ENCODE results near the gene C20orf144.

Gene C20orf144

DNA sequence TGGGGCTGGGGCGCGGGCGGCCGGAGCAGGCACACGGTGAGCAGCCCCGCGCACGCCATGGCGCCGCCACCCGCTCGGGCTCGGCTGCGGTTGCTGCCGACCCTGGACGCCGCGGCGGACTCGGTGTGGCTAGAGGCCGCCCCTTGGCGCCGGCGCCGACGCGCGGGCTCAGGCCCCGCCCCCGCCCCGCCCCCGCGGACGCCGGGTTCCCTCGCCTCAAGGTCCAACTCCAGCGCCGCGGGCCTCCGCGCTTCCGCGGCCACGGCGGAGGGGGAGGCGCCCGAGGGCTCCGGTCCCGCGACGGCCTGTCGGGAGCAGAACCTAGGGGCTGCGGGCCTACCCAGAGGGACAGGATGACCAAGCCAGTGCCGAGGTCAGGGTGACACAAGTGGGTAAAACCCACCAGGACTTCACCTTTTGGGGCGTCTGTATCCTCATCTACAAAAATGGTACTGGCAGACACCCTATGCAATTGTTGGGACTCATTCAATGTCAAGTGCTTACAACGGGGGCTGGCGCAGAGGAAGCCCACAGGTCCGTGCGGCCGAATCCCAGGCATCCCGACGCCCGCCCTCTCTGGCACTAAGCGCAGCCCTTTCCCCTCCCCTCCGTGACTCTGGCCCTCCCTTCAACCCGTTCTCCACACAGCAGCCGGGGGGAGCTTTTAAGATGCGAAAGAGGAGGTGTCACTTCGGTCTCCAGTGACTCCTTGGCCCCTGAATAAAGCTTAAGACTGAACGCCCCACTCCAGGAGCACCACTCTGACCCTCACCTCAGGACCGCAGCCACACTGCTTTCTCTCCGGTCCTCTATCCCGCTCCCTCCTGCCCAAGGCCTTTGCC lies 12.4 kb downstream of the C20orf144 start, which contains the start of gene NECAB3:
TSS of gene NECAB3 (minus strand) at position 135 of the 842 bp plus-strand sequence. CDS start at position 59, 76 bp downstream.
- H3K9me3 ChIP-seq (ENCODE audit: low read length) = no peaks in the 10 kb centered on the region
- H3K27me3 ChIP-seq (ENCODE audit: control insufficient read depth in 1 of 2, insufficient read depth in 2 of 2, low read length in 2 of 2) = no peaks in the 10 kb centered on the region
- peaks cover 30% of the 10 kb centered on the region for H3K4me1 ChIP-seq (ENCODE audit: insufficient read depth, low read length)
- peak within 1 kb of the TSS; percentile 98 for H3K27ac ChIP-seq (ENCODE audit: low read depth, low read length)
- H3K9ac ChIP-seq (ENCODE audit: low read length) = peak within 1 kb of the TSS; percentile 84
- H3K4me3 ChIP-seq (ENCODE audit: low read depth in 1 of 2, low read length in 2 of 2) = peak within 1 kb of the TSS; percentile 79 to 91
- peaks cover 14% of the 10 kb centered on the region for H3K36me3 ChIP-seq (ENCODE audit: insufficient read depth, low read length)

GRCh38 chr20:33675136-33675959 lies 13.2 kb downstream of the C20orf144 start:
- Histone ChIP-seq H3K36me3 (ENCODE audit: insufficient read depth, low read length) (peaks cover 9% of the 10 kb centered on the region), H3K27me3 (ENCODE audit: control insufficient read depth in 1 of 2, insufficient read depth in 2 of 2, low read length in 2 of 2) (no peaks in the 10 kb centered on the region), H3K4me1 (ENCODE audit: insufficient read depth, low read length) (peaks cover 30% of the 10 kb centered on the region), H3K9me3 (ENCODE audit: low read length) (no peaks in the 10 kb centered on the region), H3K27ac (ENCODE audit: low read depth, low read length) (peak overlapping the region; percentile 98), H3K9ac (ENCODE audit: low read length) (peak overlapping the region; percentile 73), H3K4me3 (ENCODE audit: low read depth in 1 of 2, low read length in 2 of 2) (peak overlapping the region; percentile 33 to 60)

DNA sequence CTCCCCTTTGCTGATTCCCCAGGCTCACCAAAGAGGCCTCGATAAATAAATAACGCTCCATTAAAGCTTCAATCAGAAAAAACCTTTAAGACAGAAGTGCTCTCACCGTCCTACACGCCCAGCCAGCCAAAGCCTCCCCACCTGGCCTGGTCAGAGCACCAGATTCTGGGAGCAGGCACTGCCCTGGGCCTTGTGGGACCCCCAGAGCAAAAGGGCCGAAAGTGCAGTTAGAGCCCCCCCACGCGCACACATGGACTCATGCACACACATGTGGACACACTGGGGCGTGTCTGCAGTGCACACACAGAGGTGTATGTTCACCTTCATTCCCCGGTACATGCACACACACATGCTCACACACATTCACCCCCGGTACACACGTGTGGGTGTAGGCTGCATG lies 14.0 kb downstream of the C20orf144 start:
- H3K27ac ChIP-seq (ENCODE audit: low read depth, low read length) = peak overlapping the region; percentile 98
- H3K36me3 ChIP-seq (ENCODE audit: insufficient read depth, low read length) = peaks cover 4% of the 10 kb centered on the region
- no peaks in the 10 kb centered on the region for H3K9me3 ChIP-seq (ENCODE audit: low read length)
- H3K4me1 ChIP-seq (ENCODE audit: insufficient read depth, low read length) = peaks cover 30% of the 10 kb centered on the region
- H3K27me3 ChIP-seq (ENCODE audit: control insufficient read depth in 1 of 2, insufficient read depth in 2 of 2, low read length in 2 of 2) = no peaks in the 10 kb centered on the region
- H3K9ac ChIP-seq (ENCODE audit: low read length) = peak overlapping the region; percentile 73
- H3K4me3 ChIP-seq (ENCODE audit: low read depth in 1 of 2, low read length in 2 of 2) = no peak overlapping the region

DNA sequence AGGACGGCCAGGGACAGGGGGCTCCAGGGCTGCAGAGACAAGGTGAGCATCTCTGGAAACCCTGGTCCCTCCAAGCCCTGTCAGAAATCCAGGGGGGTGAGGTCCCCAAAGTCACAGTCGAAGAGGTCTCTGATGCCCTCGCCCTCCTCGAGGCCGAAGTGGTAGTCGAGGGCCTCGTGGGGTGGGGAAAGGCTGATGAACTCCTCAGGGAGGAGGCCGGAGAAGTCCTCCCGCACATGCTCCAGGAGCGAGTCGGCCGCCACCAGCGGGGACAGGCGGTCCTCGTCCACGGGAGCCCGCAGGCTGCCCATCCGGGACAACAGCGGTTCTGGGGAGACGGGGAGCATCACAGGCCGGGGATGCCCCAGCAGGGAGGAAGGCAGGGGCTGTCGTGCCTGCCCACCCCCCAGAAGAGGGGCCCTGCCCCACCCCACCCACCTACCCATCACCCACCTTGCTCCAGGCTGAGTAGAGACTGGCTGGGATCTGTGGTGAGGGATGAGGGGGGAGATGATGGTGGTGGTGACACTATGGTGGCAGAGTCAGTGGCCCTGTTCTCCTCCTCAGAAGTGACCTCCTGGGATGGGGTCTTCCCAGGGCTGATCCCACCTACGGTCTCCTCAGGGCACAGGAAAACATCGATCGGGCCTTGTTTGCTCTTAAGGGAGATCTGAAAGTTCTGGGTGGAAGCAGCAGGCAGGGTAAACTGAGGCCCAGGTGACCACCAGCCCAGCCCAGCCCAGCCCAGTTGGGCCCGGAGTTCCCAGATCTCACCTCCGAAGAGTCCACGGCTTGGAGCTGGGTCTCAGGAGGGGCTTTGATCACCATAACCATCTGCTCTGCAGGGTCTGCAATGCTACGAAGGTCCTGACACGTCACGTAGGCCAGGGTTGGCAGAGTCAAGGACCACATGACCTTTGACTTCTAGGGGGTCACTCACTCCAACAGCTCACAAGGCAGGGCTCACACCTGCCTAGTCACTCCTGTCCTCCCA lies 14.8 kb downstream of the C20orf144 start:
- Histone ChIP-seq H3K4me1 (ENCODE audit: insufficient read depth, low read length) (peaks cover 30% of the 10 kb centered on the region), H3K9ac (ENCODE audit: low read length) (no peak overlapping the region), H3K4me3 (ENCODE audit: low read depth in 1 of 2, low read length in 2 of 2) (no peak overlapping the region), H3K27ac (ENCODE audit: low read depth, low read length) (peak overlapping the region; percentile 98), H3K27me3 (ENCODE audit: control insufficient read depth in 1 of 2, insufficient read depth in 2 of 2, low read length in 2 of 2) (no peaks in the 10 kb centered on the region), H3K9me3 (ENCODE audit: low read length) (no peaks in the 10 kb centered on the region), H3K36me3 (ENCODE audit: insufficient read depth, low read length) (no peaks in the 10 kb centered on the region)

- peaks cover 23% of the 10 kb centered on the region for H3K4me1 ChIP-seq (ENCODE audit: insufficient read depth, low read length)
- no peak overlapping the region for H3K4me3 ChIP-seq (ENCODE audit: low read depth in 1 of 2, low read length in 2 of 2)
- no peaks in the 10 kb centered on the region for H3K36me3 ChIP-seq (ENCODE audit: insufficient read depth, low read length)
- H3K27ac ChIP-seq (ENCODE audit: low read depth, low read length) = no peak overlapping the region
- no peaks in the 10 kb centered on the region for H3K9me3 ChIP-seq (ENCODE audit: low read length)
- no peak overlapping the region for H3K9ac ChIP-seq (ENCODE audit: low read length)
- no peaks in the 10 kb centered on the region for H3K27me3 ChIP-seq (ENCODE audit: control insufficient read depth in 1 of 2, insufficient read depth in 2 of 2, low read length in 2 of 2)
These were observed 16.0 kb downstream of the C20orf144 start for GRCh38 chr20:33677991-33678702.

- Histone ChIP-seq H3K9ac (ENCODE audit: low read length) (no peak overlapping the region), H3K4me3 (ENCODE audit: low read depth in 1 of 2, low read length in 2 of 2) (no peak overlapping the region), H3K27me3 (ENCODE audit: control insufficient read depth in 1 of 2, insufficient read depth in 2 of 2, low read length in 2 of 2) (no peaks in the 10 kb centered on the region), H3K9me3 (ENCODE audit: low read length) (no peaks in the 10 kb centered on the region), H3K36me3 (ENCODE audit: insufficient read depth, low read length) (no peaks in the 10 kb centered on the region), H3K4me1 (ENCODE audit: insufficient read depth, low read length) (peaks cover 14% of the 10 kb centered on the region), H3K27ac (ENCODE audit: low read depth, low read length) (no peak overlapping the region)
These were observed 17.8 kb downstream of the C20orf144 start for GRCh38 chr20:33679758-33680485.

DNA sequence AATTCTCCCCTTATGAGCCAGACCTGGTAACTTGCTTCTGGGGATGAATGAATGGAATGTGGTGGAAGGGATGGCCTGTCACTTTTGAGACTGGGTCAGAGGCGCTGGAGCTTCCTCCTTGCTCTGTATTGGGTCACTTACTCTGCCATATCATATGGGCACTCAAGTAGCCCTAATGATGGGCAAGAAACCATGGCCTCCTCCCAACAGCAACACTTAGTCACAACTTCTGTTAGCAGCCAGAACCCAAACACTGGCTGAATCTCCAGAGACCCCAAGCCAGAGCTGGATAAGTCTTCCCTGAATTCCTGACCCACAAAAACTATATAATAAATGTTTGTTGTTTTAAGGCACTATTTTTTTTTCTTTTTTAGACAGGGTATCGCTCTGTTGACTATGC lies 18.6 kb downstream of the C20orf144 start:
- peaks cover 13% of the 10 kb centered on the region for H3K4me1 ChIP-seq (ENCODE audit: insufficient read depth, low read length)
- H3K36me3 ChIP-seq (ENCODE audit: insufficient read depth, low read length) = no peaks in the 10 kb centered on the region
- H3K9ac ChIP-seq (ENCODE audit: low read length) = no peak overlapping the region
- H3K9me3 ChIP-seq (ENCODE audit: low read length) = no peaks in the 10 kb centered on the region
- no peak overlapping the region for H3K27ac ChIP-seq (ENCODE audit: low read depth, low read length)
- H3K27me3 ChIP-seq (ENCODE audit: control insufficient read depth in 1 of 2, insufficient read depth in 2 of 2, low read length in 2 of 2) = no peaks in the 10 kb centered on the region
- no peak overlapping the region for H3K4me3 ChIP-seq (ENCODE audit: low read depth in 1 of 2, low read length in 2 of 2)

DNA sequence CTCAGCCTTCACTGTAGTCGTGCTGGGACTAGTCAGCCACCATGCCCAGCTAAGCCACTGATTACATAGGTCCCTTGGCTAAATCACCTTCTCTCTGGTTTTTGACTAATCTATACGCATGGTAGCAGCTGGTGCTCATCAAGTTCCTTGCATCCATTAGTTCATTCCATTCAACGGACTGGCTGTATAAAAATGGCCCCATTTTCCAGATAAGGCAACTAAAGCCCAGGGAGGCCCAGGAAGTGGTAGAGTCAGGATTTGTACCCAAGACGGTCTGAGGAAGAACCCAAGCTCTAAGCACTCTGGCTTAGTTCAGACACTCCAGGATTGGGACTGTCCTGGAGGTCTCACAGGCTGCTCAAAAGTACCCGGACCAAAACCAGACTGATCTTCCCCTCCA lies 19.2 kb downstream of the C20orf144 start:
- Histone ChIP-seq H3K27me3 (ENCODE audit: control insufficient read depth in 1 of 2, insufficient read depth in 2 of 2, low read length in 2 of 2) (no peaks in the 10 kb centered on the region), H3K9me3 (ENCODE audit: low read length) (no peaks in the 10 kb centered on the region), H3K4me3 (ENCODE audit: low read depth in 1 of 2, low read length in 2 of 2) (no peak overlapping the region), H3K36me3 (ENCODE audit: insufficient read depth, low read length) (no peaks in the 10 kb centered on the region), H3K4me1 (ENCODE audit: insufficient read depth, low read length) (peaks cover 7% of the 10 kb centered on the region), H3K9ac (ENCODE audit: low read length) (no peak overlapping the region), H3K27ac (ENCODE audit: low read depth, low read length) (no peak overlapping the region)

DNA sequence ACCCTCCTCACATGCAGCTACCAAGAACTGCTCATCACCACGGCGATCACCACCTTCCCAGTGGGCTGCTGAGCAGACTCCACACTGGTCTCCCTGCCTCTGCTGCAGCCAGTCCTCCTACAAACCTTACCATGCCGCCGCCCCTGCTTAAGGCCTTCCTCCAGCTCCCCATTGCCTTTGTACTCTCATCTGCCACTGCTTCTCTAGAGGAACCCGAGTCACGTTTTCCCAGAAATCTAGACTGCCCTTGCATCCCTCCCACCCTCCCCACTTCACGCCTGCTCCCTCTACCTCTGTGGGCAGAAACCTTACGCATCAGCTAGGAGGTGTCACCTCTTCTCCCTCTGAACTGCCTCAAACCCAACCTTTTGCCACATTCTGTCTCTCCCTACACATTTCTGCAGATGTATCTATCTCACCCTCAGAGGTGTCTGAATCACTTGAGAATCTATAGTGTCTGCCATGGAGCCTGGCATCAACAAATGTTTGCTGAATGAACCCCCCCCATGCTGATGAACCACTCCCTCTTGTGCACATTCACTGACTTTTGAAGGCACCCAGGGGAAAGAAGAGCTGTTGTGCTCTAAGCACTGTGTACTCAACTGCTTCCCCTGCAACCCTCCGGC lies 19.7 kb downstream of the C20orf144 start:
- Histone ChIP-seq H3K36me3 (ENCODE audit: insufficient read depth, low read length) (no peaks in the 10 kb centered on the region), H3K27me3 (ENCODE audit: control insufficient read depth in 1 of 2, insufficient read depth in 2 of 2, low read length in 2 of 2) (no peaks in the 10 kb centered on the region), H3K4me3 (ENCODE audit: low read depth in 1 of 2, low read length in 2 of 2) (no peak overlapping the region), H3K27ac (ENCODE audit: low read depth, low read length) (no peak overlapping the region), H3K4me1 (ENCODE audit: insufficient read depth, low read length) (peaks cover 9% of the 10 kb centered on the region), H3K9me3 (ENCODE audit: low read length) (no peaks in the 10 kb centered on the region), H3K9ac (ENCODE audit: low read length) (no peak overlapping the region)

Data from muscle layer of colon (tissue), 2 donors.